H1 (cell line): ENCODE measurements around the gene TANC1. TPM values are rescaled to one million over a fixed set of nuclear protein-coding genes. Genes with fewer than 3 reads are reported as not detected.

ENCODE experiments used
- BACH1 ChIP-seq: IDR thresholded peaks from 2 replicates; pipeline ENCODE4 v1.6.1; 2012; ENCODE audit warnings: low read length, improper control_type of control experiment
- CEBPB ChIP-seq: IDR thresholded peaks from 2 replicates; pipeline ENCODE4 v1.6.1; 2012; ENCODE audit warnings: low read depth, low read length
- CREB1 ChIP-seq: IDR thresholded peaks from 2 replicates; pipeline ENCODE4 v1.6.1; 2012; ENCODE audit warnings: inconsistent platforms
- CTBP2 ChIP-seq: IDR thresholded peaks from 2 replicates; pipeline ENCODE4 v1.7.0; 2011; ENCODE audit warnings: borderline replicate concordance, mild to moderate bottlenecking, moderate library complexity, mixed read lengths, low read length; ENCODE audit not compliant: insufficient read depth, insufficient read length
- TCF12 ChIP-seq: IDR thresholded peaks from 2 replicates; pipeline ENCODE4 v1.6.1; 2011; ENCODE audit warnings: low read depth, mild to moderate bottlenecking, low read length
- TEAD4 ChIP-seq: IDR thresholded peaks from 2 replicates; pipeline ENCODE4 v1.6.1; 2012; ENCODE audit warnings: low read depth, low read length, inconsistent platforms, mixed read lengths
- polyA plus RNA-seq, 7 experiments: library from polyadenylated mRNA; depleted of rRNA in 3 of 7; stranded (reverse) in 5 of 7; unstranded in 2 of 7; fragments of >200 nt in 5 of 7; fragments of 200-250 nt in 2 of 7; gene quantifications; 1 replicate in 5 of 7; 2 replicates in 1 of 7; 4 replicates in 1 of 7; pipeline versions ENCODE4 v1.2.1 to v1.2.3, GENCODE V29; 2011 to 2013; ENCODE audit warnings: missing spikeins in 2 of 7, mixed read lengths in 2 of 7
- total RNA-seq: library from RNA; stranded (reverse); fragmentation: NEBNext Ultra II Directional; extraction: Animal tissue kit (Norgen Biotek cat#: 25700); gene quantifications from 2 replicates; pipeline ENCODE4 v1.2.1, GENCODE V29; 2021

Gene TANC1
- total and polyA plus RNA-seq, 2 of the 8 experiments (the other 6 are each of a cell fraction or from before 2014, with no cell fraction given), result 4.1 to 7.6 TPM

DNA sequence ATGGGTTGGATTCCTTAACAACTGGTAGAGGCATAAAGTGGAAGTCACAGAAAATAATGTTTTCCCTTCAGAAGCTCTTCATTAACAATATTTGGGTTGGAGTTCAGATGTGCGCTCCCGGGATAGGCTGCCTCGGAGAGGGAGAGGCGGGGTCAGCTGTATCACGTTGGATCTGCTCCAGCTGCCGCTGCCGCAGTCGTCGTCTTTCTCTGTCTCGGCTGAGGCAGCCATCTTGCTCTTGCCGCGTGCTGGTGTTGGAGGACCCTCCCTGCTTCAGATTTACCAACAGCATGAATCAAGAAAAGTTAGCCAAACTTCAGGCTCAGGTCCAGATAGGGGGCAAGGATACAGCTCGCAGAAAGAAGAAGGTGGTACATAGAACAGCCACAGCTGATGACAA, 35.1 kb downstream of the TANC1 start (continued):
- TF ChIP-seq CTBP2, result no peak
- TF ChIP-seq TCF12, result no peak
- TF ChIP-seq BACH1, result no peak
- no peak for TF ChIP-seq CEBPB
- TF ChIP-seq CREB1, result no peak
- no peak for TF ChIP-seq TEAD4
